H9 (cell line): ENCODE measurements around the gene AFAP1. TPM values are rescaled to one million over a fixed set of nuclear protein-coding genes. Genes with fewer than 3 reads are reported as not detected.

ENCODE experiments used
- DNase-seq: peaks from one replicate; pipeline ENCODE4 v3.0.0-alpha.2; 2017
- H2AFZ ChIP-seq: one replicate; pipeline ENCODE4 v1.6.1; 2013; ENCODE audit warnings: mild to moderate bottlenecking, low read length, control low read depth, moderate library complexity
- H2AK5ac ChIP-seq: 2 replicates; pipeline ENCODE4 v1.6.1; 2013; ENCODE audit warnings: low read length, control low read depth, mixed read lengths; ENCODE audit not compliant: insufficient read length
- H2BK120ac ChIP-seq: one replicate; pipeline ENCODE4 v1.6.1; 2013; ENCODE audit warnings: low read depth, mild to moderate bottlenecking, low read length, control low read depth, inconsistent platforms; ENCODE audit not compliant: poor library complexity, severe bottlenecking
- H2BK12ac ChIP-seq: 2 replicates; pipeline ENCODE4 v1.6.1; 2013; ENCODE audit warnings: low read length, control low read depth, mixed read lengths, low read depth; ENCODE audit not compliant: insufficient read length
- H2BK15ac ChIP-seq: 2 replicates; pipeline ENCODE4 v1.6.1; 2013; ENCODE audit warnings: low read depth, low read length, control low read depth
- H2BK20ac ChIP-seq: one replicate; pipeline ENCODE4 v1.6.1; 2013; ENCODE audit warnings: low read depth, mild to moderate bottlenecking, low read length, control low read depth, inconsistent platforms; ENCODE audit not compliant: poor library complexity, severe bottlenecking
- H2BK5ac ChIP-seq: 2 replicates; pipeline ENCODE4 v1.6.1; 2013; ENCODE audit warnings: low read length, control low read depth, mixed read lengths; ENCODE audit not compliant: insufficient read length
- H3K14ac ChIP-seq: 2 replicates; pipeline ENCODE4 v1.6.1; 2013; ENCODE audit warnings: low read length, control low read depth; ENCODE audit not compliant: insufficient read depth
- H3K18ac ChIP-seq: 2 replicates; pipeline ENCODE4 v1.6.1; 2013; ENCODE audit warnings: low read depth, mild to moderate bottlenecking, mixed read lengths, low read length, control low read depth; ENCODE audit not compliant: insufficient read length
- H3K23ac ChIP-seq: 2 replicates; pipeline ENCODE4 v1.6.1; 2013; ENCODE audit warnings: low read length, control low read depth, mixed read lengths, low read depth; ENCODE audit not compliant: insufficient read length
- H3K23me2 ChIP-seq: 2 replicates; pipeline ENCODE4 v1.6.1; 2013; ENCODE audit warnings: low read depth, mild to moderate bottlenecking, mixed read lengths, low read length, control low read depth; ENCODE audit not compliant: insufficient read length, poor library complexity, severe bottlenecking
- H3K27ac ChIP-seq: 2 replicates; pipeline ENCODE4 v1.5.1; 2013; ENCODE audit warnings: low read length, control low read depth, mixed read lengths, low read depth; ENCODE audit not compliant: insufficient read length
- H3K27me3 ChIP-seq: 2 replicates; pipeline ENCODE4 v1.6.1; 2013; ENCODE audit warnings: low read length, control low read depth, inconsistent platforms; ENCODE audit not compliant: insufficient read depth
- H3K4ac ChIP-seq: 2 replicates; pipeline ENCODE4 v1.6.1; 2013; ENCODE audit warnings: low read depth, mild to moderate bottlenecking, control low read depth, inconsistent platforms, low read length, moderate library complexity
- H3K4me1 ChIP-seq: 2 replicates; pipeline ENCODE4 v1.6.1; 2013; ENCODE audit warnings: low read length, control low read depth, inconsistent platforms; ENCODE audit not compliant: insufficient read depth
- H3K4me2 ChIP-seq: 2 replicates; pipeline ENCODE4 v1.6.1; 2013; ENCODE audit warnings: low read length, control low read depth, mixed read lengths; ENCODE audit not compliant: insufficient read length, insufficient read depth
- H3K56ac ChIP-seq: 2 replicates; pipeline ENCODE4 v1.6.1; 2013; ENCODE audit warnings: low read depth, mild to moderate bottlenecking, mixed read lengths, low read length, control low read depth; ENCODE audit not compliant: insufficient read length
- H3K79me1 ChIP-seq: 2 replicates; pipeline ENCODE4 v1.6.1; 2013; ENCODE audit warnings: low read depth, mild to moderate bottlenecking, moderate library complexity, low read length, control low read depth, inconsistent platforms; ENCODE audit not compliant: insufficient read depth, poor library complexity, severe bottlenecking
- H3K79me2 ChIP-seq: 2 replicates; pipeline ENCODE4 v1.6.1; 2013; ENCODE audit warnings: low read length, control low read depth, inconsistent platforms; ENCODE audit not compliant: insufficient read depth
- H3K9ac ChIP-seq: 2 replicates; pipeline ENCODE4 v1.6.1; 2013; ENCODE audit warnings: low read length, control low read depth, mixed read lengths; ENCODE audit not compliant: insufficient read length; ENCODE audit errors: extremely low read depth
- H3K9me3 ChIP-seq: one replicate; pipeline ENCODE4 v1.6.1; 2013; ENCODE audit warnings: low read depth, low read length, inconsistent platforms; ENCODE audit not compliant: control insufficient read depth
- H3T11ph ChIP-seq: one replicate; pipeline ENCODE4 v1.6.1; 2013; ENCODE audit warnings: mild to moderate bottlenecking, low read length, control low read depth, inconsistent platforms
- H4K20me1 ChIP-seq: one replicate; pipeline ENCODE4 v1.6.1; 2013; ENCODE audit not compliant: control insufficient read depth, insufficient read length, insufficient read depth
- H4K5ac ChIP-seq: 2 replicates; pipeline ENCODE4 v1.6.1; 2013; ENCODE audit warnings: low read depth, mild to moderate bottlenecking, mixed read lengths, low read length, control low read depth; ENCODE audit not compliant: insufficient read length
- H4K8ac ChIP-seq: replicated peaks from 2 replicates; pipeline ENCODE4 v1.6.1; 2013; ENCODE audit warnings: low read length, control low read depth, mixed read lengths, low read depth; ENCODE audit not compliant: insufficient read length
- H4K91ac ChIP-seq: 2 replicates; pipeline ENCODE4 v1.6.1; 2013; ENCODE audit warnings: low read depth, mild to moderate bottlenecking, moderate library complexity, mixed read lengths, low read length, control low read depth; ENCODE audit not compliant: insufficient read length
- H3K27ac Mint-ChIP-seq, 3 experiments: 2 replicates in 2 of 3; 3 replicates in 1 of 3; pipeline ENCODE4 v1.8.0; 2020 to 2021; ENCODE audit warnings: mixed read lengths in 3 of 3, mild to moderate bottlenecking in 1 of 3, moderate library complexity in 1 of 3
- H3K27me3 Mint-ChIP-seq: 2 replicates; pipeline ENCODE4 v1.8.0; 2021; ENCODE audit warnings: low read depth, mild to moderate bottlenecking, moderate library complexity, mixed read lengths
- H3K36me3 Mint-ChIP-seq, 3 experiments: 2 replicates in 2 of 3; 3 replicates in 1 of 3; pipeline ENCODE4 v1.8.0; 2020 to 2021; ENCODE audit warnings: low read depth in 3 of 3, mixed read lengths in 3 of 3; ENCODE audit not compliant: insufficient read depth in 1 of 3
- H3K4me1 Mint-ChIP-seq, 2 experiments: 2 replicates each; pipeline ENCODE4 v1.8.0; 2020; ENCODE audit warnings: mixed read lengths in 2 of 2
- H3K4me3 Mint-ChIP-seq, 2 experiments: 2 replicates in 1 of 2; 3 replicates in 1 of 2; pipeline ENCODE4 v1.8.0; 2020 to 2021; ENCODE audit warnings: mild to moderate bottlenecking in 2 of 2, mixed read lengths in 2 of 2, moderate library complexity in 1 of 2
- H3K9me3 Mint-ChIP-seq, 2 experiments: 2 replicates in 1 of 2; 3 replicates in 1 of 2; pipeline ENCODE4 v1.8.0; 2020; ENCODE audit warnings: mild to moderate bottlenecking in 2 of 2, mixed read lengths in 2 of 2, moderate library complexity in 1 of 2
- CTCF ChIP-seq: fragments of 200-600 bp; sonication (generic); conservative IDR thresholded peaks from 3 replicates; pipeline ENCODE4 v1.8.0; 2021; ENCODE audit warnings: antibody characterized with exemption, mild to moderate bottlenecking
- WGBS: extraction: QIAGEN DNeasy Blood & Tissue Kit; methylation state at CpG from one replicate; pipeline ENCODE4 v1.1.7; 2013; ENCODE audit warnings: missing lambda C conversion rate, low lambda C conversion rate, mixed read lengths; ENCODE audit not compliant: insufficient read length; ENCODE audit errors: extremely low coverage; 5-methylcytosine and 5-hydroxymethylcytosine counted together
- total RNA-seq: library from RNA; stranded (reverse); gene quantifications from 2 replicates; pipeline ENCODE4 v1.2.1, GENCODE V29; 2021

AFAP1 gene
- total RNA-seq, 1 experiment from 2014 or later, result 6.5 TPM

- Histone ChIP-seq H3K4me1 (no peaks in the 10 kb centered on the region), H4K8ac (no peak overlapping the region), H3K23me2 (no peaks in the 10 kb centered on the region), H2BK120ac (no peak overlapping the region), H3K79me2 (no peaks in the 10 kb centered on the region), H3K9me3 (no peaks in the 10 kb centered on the region), H4K91ac (no peak overlapping the region), H3K4ac (no peak overlapping the region), H2BK12ac (no peak overlapping the region), H3T11ph (no peak overlapping the region), H3K79me1 (no peaks in the 10 kb centered on the region), H3K4me2 (no peak overlapping the region), H3K56ac (no peak overlapping the region), H3K14ac (no peak overlapping the region), H2AK5ac (no peak overlapping the region), H3K18ac (no peak overlapping the region), H3K23ac (no peak overlapping the region), H2BK15ac (no peak overlapping the region), H2BK5ac (no peak overlapping the region), H2AFZ (no peak overlapping the region), H3K9ac (no peak overlapping the region), H2BK20ac (no peak overlapping the region), H3K27ac (no peak overlapping the region), H4K5ac (no peak overlapping the region), H3K27me3 (no peaks in the 10 kb centered on the region), H4K20me1 (no peaks in the 10 kb centered on the region)
- DNase-seq, result no peak
- no peak for TF ChIP-seq CTCF
- H3K27me3 Mint-ChIP-seq, result no peaks in the 10 kb centered on the region
- no peaks in the 10 kb centered on the region; a peak in 1 of 5 replicates for H3K9me3 Mint-ChIP-seq
- no CpG with 5 or more reads among the region's 1 CpG for WGBS
- no peaks in the 10 kb centered on the region for H3K36me3 Mint-ChIP-seq
- no peak overlapping the region for H3K27ac Mint-ChIP-seq
- peaks cover 8 to 13% of the 10 kb centered on the region in 2 experiments for H3K4me1 Mint-ChIP-seq
- H3K4me3 Mint-ChIP-seq, result no peak overlapping the region
Measured at GRCh38 chr4:7988437-7988836, 48.8 kb upstream of the AFAP1 start.
